ENCODE data around the gene LIMK2.
"Not testable (repeated sequence)": the region's sequence is repeated elsewhere in the genome, so short reads cannot be mapped to it uniquely, and the experiment has no call there.

The LIMK2 gene

GRCh38 chr22:31295360-31295759, 83.3 kb downstream of the LIMK2 start:
- no peak for DNase-seq

DNA sequence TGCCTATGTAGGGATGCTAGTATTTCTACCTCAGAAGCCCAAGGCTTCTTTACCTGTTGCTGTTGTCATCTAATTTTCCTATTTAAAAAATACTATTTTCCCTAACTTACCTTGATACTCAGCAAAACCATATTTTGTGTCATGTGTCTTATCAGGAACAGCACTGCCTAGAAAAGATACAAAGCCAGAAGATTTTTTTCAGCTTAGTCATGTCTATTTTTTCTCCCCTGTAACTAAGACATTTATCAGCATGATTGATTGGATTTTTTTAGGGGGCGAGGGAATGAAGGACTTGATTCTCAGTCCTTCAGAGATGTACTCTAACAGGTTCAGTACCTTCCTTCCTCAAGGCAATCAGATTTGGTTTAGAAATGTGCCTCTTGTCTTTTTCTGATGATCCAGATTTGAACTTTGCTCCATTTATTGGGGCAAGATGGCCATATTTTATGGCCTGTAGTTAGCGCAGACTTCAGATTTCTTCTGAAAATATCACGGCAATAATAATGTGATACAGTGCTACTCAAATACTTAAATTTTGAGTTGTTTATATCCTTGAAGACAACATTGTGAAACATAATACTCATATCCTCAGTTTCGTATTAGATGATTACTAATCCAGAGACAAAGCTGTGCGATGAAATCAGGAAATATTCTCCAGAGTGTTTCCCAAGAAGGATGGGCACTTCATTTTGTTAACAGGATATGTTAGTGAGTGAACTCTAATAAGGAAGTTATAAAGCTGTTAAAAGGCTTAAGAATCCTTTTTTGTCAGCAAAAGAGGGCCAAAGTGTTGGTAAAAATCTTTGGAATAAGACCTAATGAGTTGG, 83.9 kb downstream of the LIMK2 start:
- no peak for DNase-seq

- DNase-seq, result no peak
Measured at GRCh38 chr22:31300896-31301295, 88.8 kb downstream of the LIMK2 start.

GRCh38 chr22:31302006-31302405, 89.9 kb downstream of the LIMK2 start:
- DNase-seq, result no peak

DNA sequence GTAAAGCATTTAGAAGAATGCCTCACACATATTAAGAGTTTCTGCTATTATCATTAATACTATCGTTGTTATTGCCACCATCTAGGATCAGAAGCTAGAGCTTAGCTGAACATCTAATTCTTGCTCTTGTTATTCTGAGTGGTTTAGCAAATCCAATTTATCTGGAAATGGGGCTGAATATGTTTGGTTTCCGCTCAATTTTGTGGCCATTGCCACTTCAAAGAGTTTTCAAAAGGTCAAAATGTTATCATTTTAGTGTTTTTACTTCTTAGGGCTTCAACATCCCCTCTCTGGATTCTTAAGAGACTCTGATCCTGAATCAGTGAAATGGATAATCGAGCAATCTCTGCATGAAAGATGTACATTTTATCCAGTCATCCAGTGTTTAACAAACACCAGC, 90.4 kb downstream of the LIMK2 start:
- DNase-seq, result no peak

GRCh38 chr22:31305194-31305593, 93.1 kb downstream of the LIMK2 start:
- DNase-seq, result no peak

- no peak for DNase-seq
Measured at GRCh38 chr22:31308181-31308580, 96.1 kb downstream of the LIMK2 start.

GRCh38 chr22:31313366-31314147, 101.5 kb downstream of the LIMK2 start:
- peak; percentile 14 to 44 for DNase-seq

- DNase-seq, result not testable (repeated sequence)
Measured at GRCh38 chr22:31314220-31314619, 102.1 kb downstream of the LIMK2 start.

GRCh38 chr22:31321421-31321820, 109.3 kb downstream of the LIMK2 start:
- DNase-seq, result no peak

- DNase-seq, result no peak
Measured at GRCh38 chr22:31323578-31324550, 111.8 kb downstream of the LIMK2 start.

GRCh38 chr22:31326877-31327276, 114.8 kb downstream of the LIMK2 start:
- DNase-seq, result no peak

DNA sequence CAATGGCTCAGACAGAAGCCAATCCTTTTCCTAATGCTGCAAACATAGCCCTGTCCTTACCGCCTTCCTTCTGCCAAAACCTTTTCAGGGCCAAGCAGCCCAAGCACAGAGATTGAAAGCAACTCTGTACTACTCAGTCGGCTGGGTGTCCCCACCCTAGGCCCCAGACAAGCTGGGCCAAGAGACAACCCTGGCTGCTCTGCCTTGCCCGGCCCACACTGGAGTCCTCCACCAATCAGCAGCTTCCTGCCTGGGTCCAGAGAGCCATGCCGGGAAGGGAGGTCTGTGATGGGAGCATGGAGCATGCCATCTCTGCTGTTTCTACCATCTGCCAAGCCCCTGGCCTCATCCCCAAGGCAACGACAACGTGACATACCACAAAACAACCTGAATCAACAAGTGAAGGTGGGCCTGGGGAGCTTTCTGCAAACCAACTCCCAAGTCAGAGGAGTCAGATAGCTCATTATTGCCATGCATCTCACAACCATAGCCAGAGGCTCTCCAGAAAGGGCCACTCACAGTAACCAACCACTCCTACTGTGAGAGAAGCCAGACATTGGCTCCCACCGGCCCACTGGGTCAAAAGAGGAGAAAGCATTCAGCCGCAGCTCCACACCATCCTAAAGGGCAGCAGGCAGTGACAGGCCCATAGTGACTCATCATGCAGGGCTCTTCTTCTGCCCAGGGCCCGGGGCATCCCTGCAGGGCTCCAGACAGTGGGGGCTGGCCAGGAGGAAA, 115.9 kb downstream of the LIMK2 start:
- no peak for DNase-seq

GRCh38 chr22:31328544-31328960, 116.5 kb downstream of the LIMK2 start:
- DNase-seq, result no peak

- DNase-seq, result no peak
Measured at GRCh38 chr22:31329029-31329428, 116.9 kb downstream of the LIMK2 start.

All from AML-193 (cell line).